ENCODE data around the gene CTSC. TPM values are rescaled to one million over a fixed set of nuclear protein-coding genes. Genes with fewer than 3 reads are reported as not detected.

Gene CTSC
- total and polyA plus RNA-seq, 2 of the 13 experiments (the other 11 are each of a cell fraction or from before 2014, with no cell fraction given): 144 to 210 TPM

DNA sequence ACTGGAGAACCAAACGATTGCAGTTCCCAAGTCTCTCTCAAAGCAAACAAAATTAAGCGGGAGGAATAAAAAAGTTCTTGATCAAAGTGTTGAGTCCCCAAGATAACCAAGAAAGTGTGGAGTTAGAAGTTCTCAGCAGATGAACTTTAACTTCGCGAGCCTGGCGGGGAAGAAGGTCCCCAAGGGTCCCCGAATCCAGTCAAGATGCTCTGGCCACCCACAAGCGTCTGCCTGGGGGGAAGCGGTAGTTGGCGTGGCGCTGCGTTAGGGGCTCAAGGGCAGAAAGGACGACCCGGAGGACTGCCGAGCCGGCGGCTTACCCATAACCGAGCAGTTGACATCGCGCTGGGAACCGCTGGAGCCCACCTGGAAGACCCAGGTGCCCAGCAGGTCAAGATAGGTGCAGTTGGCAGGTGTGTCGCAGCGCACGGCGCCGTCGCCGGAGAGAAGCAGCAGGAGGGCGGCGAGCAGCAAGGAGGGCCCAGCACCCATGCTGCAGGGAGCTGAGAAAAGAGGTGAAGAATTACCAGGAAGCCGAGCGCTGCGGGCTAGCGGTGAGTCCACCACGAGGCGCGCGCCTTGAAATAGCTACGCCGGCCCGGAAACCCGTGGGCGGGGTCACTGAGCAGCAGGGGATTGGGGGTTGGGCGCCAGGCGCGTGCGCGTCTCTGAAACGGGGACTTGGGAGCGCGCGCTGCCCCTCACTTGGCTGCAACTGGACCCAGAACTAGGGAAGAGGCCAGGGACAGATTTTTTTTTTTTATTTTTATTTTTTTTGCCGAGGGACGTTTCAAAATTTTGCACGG lies at the start of gene CTSC (continued):
- TF ChIP-seq ZNF292 (CRISPR knock-in tag; IDR thresholded peaks at IDR 0.05; ENCODE audit: borderline replicate concordance, low read depth): 0 out of 2 replicates have a peak, but pooled peaks have one; percentile 66
- TF ChIP-seq, protein P1, sequence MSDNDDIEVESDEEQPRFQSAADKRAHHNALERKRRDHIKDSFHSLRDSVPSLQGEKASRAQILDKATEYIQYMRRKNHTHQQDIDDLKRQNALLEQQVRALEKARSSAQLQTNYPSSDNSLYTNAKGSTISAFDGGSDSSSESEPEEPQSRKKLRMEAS (IDR thresholded peaks at IDR 0.05): peak; percentile 87
- no peak for TF ChIP-seq NFKBIZ (CRISPR knock-in tag; IDR thresholded peaks at IDR 0.05)
- TF ChIP-seq, protein P2, sequence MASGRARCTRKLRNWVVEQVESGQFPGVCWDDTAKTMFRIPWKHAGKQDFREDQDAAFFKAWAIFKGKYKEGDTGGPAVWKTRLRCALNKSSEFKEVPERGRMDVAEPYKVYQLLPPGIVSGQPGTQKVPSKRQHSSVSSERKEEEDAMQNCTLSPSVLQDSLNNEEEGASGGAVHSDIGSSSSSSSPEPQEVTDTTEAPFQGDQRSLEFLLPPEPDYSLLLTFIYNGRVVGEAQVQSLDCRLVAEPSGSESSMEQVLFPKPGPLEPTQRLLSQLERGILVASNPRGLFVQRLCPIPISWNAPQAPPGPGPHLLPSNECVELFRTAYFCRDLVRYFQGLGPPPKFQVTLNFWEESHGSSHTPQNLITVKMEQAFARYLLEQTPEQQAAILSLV (CRISPR knock-in tag; IDR thresholded peaks at IDR 0.05; ENCODE audit: borderline replicate concordance): peak; percentile 68; the same call in 1 of the 2 replicates
- TF ChIP-seq, protein P3, sequence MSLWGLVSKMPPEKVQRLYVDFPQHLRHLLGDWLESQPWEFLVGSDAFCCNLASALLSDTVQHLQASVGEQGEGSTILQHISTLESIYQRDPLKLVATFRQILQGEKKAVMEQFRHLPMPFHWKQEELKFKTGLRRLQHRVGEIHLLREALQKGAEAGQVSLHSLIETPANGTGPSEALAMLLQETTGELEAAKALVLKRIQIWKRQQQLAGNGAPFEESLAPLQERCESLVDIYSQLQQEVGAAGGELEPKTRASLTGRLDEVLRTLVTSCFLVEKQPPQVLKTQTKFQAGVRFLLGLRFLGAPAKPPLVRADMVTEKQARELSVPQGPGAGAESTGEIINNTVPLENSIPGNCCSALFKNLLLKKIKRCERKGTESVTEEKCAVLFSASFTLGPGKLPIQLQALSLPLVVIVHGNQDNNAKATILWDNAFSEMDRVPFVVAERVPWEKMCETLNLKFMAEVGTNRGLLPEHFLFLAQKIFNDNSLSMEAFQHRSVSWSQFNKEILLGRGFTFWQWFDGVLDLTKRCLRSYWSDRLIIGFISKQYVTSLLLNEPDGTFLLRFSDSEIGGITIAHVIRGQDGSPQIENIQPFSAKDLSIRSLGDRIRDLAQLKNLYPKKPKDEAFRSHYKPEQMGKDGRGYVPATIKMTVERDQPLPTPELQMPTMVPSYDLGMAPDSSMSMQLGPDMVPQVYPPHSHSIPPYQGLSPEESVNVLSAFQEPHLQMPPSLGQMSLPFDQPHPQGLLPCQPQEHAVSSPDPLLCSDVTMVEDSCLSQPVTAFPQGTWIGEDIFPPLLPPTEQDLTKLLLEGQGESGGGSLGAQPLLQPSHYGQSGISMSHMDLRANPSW (CRISPR knock-in tag; IDR thresholded peaks at IDR 0.05; ENCODE audit: borderline replicate concordance): no peak
- no peak for TF ChIP-seq ZNF749 (CRISPR knock-in tag; IDR thresholded peaks at IDR 0.05; ENCODE audit: borderline replicate concordance)
- peak; percentile 49 for TF ChIP-seq ASH2L (IDR thresholded peaks at IDR 0.05; ENCODE audit: insufficient read length, low read depth, low read length)
- TF ChIP-seq, protein P4, sequence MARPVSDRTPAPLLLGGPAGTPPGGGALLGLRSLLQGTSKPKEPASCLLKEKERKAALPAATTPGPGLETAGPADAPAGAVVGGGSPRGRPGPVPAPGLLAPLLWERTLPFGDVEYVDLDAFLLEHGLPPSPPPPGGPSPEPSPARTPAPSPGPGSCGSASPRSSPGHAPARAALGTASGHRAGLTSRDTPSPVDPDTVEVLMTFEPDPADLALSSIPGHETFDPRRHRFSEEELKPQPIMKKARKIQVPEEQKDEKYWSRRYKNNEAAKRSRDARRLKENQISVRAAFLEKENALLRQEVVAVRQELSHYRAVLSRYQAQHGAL (CRISPR knock-in tag; IDR thresholded peaks at IDR 0.05; ENCODE audit: not compliant biosample characterization): no peak
- no peak for TF ChIP-seq ZFP62 (CRISPR knock-in tag; IDR thresholded peaks at IDR 0.05)
- no peak for TF ChIP-seq ZNF3 (CRISPR knock-in tag; IDR thresholded peaks at IDR 0.05)
- 0 out of 2 replicates have a peak, but pooled peaks have one; percentile 38 for TF ChIP-seq ZNF317 (CRISPR knock-in tag; IDR thresholded peaks at IDR 0.05)
- TF ChIP-seq, protein P5, sequence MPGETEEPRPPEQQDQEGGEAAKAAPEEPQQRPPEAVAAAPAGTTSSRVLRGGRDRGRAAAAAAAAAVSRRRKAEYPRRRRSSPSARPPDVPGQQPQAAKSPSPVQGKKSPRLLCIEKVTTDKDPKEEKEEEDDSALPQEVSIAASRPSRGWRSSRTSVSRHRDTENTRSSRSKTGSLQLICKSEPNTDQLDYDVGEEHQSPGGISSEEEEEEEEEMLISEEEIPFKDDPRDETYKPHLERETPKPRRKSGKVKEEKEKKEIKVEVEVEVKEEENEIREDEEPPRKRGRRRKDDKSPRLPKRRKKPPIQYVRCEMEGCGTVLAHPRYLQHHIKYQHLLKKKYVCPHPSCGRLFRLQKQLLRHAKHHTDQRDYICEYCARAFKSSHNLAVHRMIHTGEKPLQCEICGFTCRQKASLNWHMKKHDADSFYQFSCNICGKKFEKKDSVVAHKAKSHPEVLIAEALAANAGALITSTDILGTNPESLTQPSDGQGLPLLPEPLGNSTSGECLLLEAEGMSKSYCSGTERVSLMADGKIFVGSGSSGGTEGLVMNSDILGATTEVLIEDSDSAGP (CRISPR knock-in tag; IDR thresholded peaks at IDR 0.05; ENCODE audit: borderline replicate concordance): 0 out of 2 replicates have a peak, but pooled peaks have one; percentile 39
- peak; percentile 61 for TF ChIP-seq ELF1 (CRISPR knock-in tag; IDR thresholded peaks at IDR 0.05)
- TF ChIP-seq, protein P6, sequence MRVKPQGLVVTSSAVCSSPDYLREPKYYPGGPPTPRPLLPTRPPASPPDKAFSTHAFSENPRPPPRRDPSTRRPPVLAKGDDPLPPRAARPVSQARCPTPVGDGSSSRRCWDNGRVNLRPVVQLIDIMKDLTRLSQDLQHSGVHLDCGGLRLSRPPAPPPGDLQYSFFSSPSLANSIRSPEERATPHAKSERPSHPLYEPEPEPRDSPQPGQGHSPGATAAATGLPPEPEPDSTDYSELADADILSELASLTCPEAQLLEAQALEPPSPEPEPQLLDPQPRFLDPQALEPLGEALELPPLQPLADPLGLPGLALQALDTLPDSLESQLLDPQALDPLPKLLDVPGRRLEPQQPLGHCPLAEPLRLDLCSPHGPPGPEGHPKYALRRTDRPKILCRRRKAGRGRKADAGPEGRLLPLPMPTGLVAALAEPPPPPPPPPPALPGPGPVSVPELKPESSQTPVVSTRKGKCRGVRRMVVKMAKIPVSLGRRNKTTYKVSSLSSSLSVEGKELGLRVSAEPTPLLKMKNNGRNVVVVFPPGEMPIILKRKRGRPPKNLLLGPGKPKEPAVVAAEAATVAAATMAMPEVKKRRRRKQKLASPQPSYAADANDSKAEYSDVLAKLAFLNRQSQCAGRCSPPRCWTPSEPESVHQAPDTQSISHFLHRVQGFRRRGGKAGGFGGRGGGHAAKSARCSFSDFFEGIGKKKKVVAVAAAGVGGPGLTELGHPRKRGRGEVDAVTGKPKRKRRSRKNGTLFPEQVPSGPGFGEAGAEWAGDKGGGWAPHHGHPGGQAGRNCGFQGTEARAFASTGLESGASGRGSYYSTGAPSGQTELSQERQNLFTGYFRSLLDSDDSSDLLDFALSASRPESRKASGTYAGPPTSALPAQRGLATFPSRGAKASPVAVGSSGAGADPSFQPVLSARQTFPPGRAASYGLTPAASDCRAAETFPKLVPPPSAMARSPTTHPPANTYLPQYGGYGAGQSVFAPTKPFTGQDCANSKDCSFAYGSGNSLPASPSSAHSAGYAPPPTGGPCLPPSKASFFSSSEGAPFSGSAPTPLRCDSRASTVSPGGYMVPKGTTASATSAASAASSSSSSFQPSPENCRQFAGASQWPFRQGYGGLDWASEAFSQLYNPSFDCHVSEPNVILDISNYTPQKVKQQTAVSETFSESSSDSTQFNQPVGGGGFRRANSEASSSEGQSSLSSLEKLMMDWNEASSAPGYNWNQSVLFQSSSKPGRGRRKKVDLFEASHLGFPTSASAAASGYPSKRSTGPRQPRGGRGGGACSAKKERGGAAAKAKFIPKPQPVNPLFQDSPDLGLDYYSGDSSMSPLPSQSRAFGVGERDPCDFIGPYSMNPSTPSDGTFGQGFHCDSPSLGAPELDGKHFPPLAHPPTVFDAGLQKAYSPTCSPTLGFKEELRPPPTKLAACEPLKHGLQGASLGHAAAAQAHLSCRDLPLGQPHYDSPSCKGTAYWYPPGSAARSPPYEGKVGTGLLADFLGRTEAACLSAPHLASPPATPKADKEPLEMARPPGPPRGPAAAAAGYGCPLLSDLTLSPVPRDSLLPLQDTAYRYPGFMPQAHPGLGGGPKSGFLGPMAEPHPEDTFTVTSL (CRISPR knock-in tag; IDR thresholded peaks at IDR 0.05; ENCODE audit: borderline replicate concordance): peak; percentile 52; the same call in 1 of the 2 replicates
- peak; percentile 52; the same call in 1 of the 2 replicates for TF ChIP-seq TSC22D2 (CRISPR knock-in tag; IDR thresholded peaks at IDR 0.05; ENCODE audit: borderline replicate concordance)
